Neuron (in vitro differentiated cells): Measurements from ENCODE around the gene HPSE2.
"Not testable (repeated sequence)": the region's sequence is repeated elsewhere in the genome, so short reads cannot be mapped to it uniquely, and the experiment has no call there.

Source experiments
- H2AFZ ChIP-seq: one replicate; pipeline ENCODE4 v1.6.1; 2013; ENCODE audit warnings: low read depth, mild to moderate bottlenecking, inconsistent platforms, low read length, moderate library complexity
- H3K27me3 ChIP-seq: one replicate; pipeline ENCODE4 v1.6.1; 2013; ENCODE audit warnings: low read length; ENCODE audit not compliant: insufficient read depth
- H3K36me3 ChIP-seq: one replicate; pipeline ENCODE4 v1.6.1; 2013; ENCODE audit warnings: low read length; ENCODE audit not compliant: insufficient read depth
- H3K4me1 ChIP-seq: one replicate; pipeline ENCODE4 v1.6.1; 2013; ENCODE audit warnings: low read length; ENCODE audit not compliant: insufficient read depth
- H3K4me3 ChIP-seq: 2 replicates; pipeline ENCODE4 v1.5.1; 2013; ENCODE audit warnings: mild to moderate bottlenecking, low read length, moderate library complexity
- H3K9me3 ChIP-seq: one replicate; pipeline ENCODE4 v1.6.1; 2013; ENCODE audit warnings: low read length

The HPSE2 gene

GRCh38 chr10:99233000-99233688 lies 2.5 kb downstream of the HPSE2 start:
- Histone ChIP-seq H2AFZ (no peak overlapping the region), H3K9me3 (no peaks in the 10 kb centered on the region), H3K4me3 (no peak overlapping the region), H3K4me1 (peaks cover 3% of the 10 kb centered on the region), H3K36me3 (no peaks in the 10 kb centered on the region), H3K27me3 (peaks cover 82% of the 10 kb centered on the region)

- peaks cover 81% of the 10 kb centered on the region for H3K27me3 ChIP-seq
- no peak overlapping the region for H2AFZ ChIP-seq
- no peak overlapping the region for H3K4me3 ChIP-seq
- no peaks in the 10 kb centered on the region for H3K36me3 ChIP-seq
- H3K4me1 ChIP-seq, result peaks cover 3% of the 10 kb centered on the region
- no peaks in the 10 kb centered on the region for H3K9me3 ChIP-seq
These were observed 3.2 kb downstream of the HPSE2 start for GRCh38 chr10:99232360-99232999.

GRCh38 chr10:99224766-99225165 lies 10.9 kb downstream of the HPSE2 start:
- H3K4me1 ChIP-seq, result no peaks in the 10 kb centered on the region
- H3K36me3 ChIP-seq, result no peaks in the 10 kb centered on the region
- H3K9me3 ChIP-seq, result no peaks in the 10 kb centered on the region
- H3K27me3 ChIP-seq, result peaks cover 12% of the 10 kb centered on the region
- no peak overlapping the region for H3K4me3 ChIP-seq
- H2AFZ ChIP-seq, result no peak overlapping the region

GRCh38 chr10:99207340-99207739 lies 28.3 kb downstream of the HPSE2 start:
- Histone ChIP-seq H3K27me3 (no peaks in the 10 kb centered on the region), H2AFZ (no peak overlapping the region), H3K4me3 (no peak overlapping the region), H3K9me3 (no peaks in the 10 kb centered on the region), H3K4me1 (no peaks in the 10 kb centered on the region), H3K36me3 (no peaks in the 10 kb centered on the region)

- no peaks in the 10 kb centered on the region for H3K36me3 ChIP-seq
- H3K9me3 ChIP-seq, result no peaks in the 10 kb centered on the region
- H2AFZ ChIP-seq, result no peak overlapping the region
- no peak overlapping the region for H3K4me3 ChIP-seq
- no peaks in the 10 kb centered on the region for H3K4me1 ChIP-seq
- no peaks in the 10 kb centered on the region for H3K27me3 ChIP-seq
These were observed 32.3 kb downstream of the HPSE2 start for GRCh38 chr10:99203310-99203709.

- Histone ChIP-seq H3K4me3 (no peak overlapping the region), H3K36me3 (no peaks in the 10 kb centered on the region), H2AFZ (no peak overlapping the region), H3K27me3 (peaks cover 2% of the 10 kb centered on the region), H3K4me1 (no peaks in the 10 kb centered on the region), H3K9me3 (no peaks in the 10 kb centered on the region)
These were observed 62.7 kb downstream of the HPSE2 start for GRCh38 chr10:99172950-99173349.

GRCh38 chr10:99172128-99172738 lies 63.4 kb downstream of the HPSE2 start:
- Histone ChIP-seq H2AFZ (no peak overlapping the region), H3K9me3 (no peaks in the 10 kb centered on the region), H3K27me3 (peaks cover 2% of the 10 kb centered on the region), H3K36me3 (no peaks in the 10 kb centered on the region), H3K4me3 (no peak overlapping the region), H3K4me1 (no peaks in the 10 kb centered on the region)

- H3K27me3 ChIP-seq, result no peaks in the 10 kb centered on the region
These were observed 65.5 kb downstream of the HPSE2 start for GRCh38 chr10:99170116-99170675.

GRCh38 chr10:99161165-99161564 lies 74.5 kb downstream of the HPSE2 start:
- no peaks in the 10 kb centered on the region for H3K9me3 ChIP-seq
- H3K4me1 ChIP-seq, result no peaks in the 10 kb centered on the region
- H2AFZ ChIP-seq, result no peak overlapping the region
- no peak overlapping the region for H3K4me3 ChIP-seq
- no peaks in the 10 kb centered on the region for H3K27me3 ChIP-seq
- H3K36me3 ChIP-seq, result no peaks in the 10 kb centered on the region

More at GRCh38 chr10:99170116-99170675, 65.5 kb downstream of the HPSE2 start:
- H3K4me1 ChIP-seq, result no peaks in the 10 kb centered on the region
- H3K4me3 ChIP-seq, result no peak overlapping the region
- H3K9me3 ChIP-seq, result no peaks in the 10 kb centered on the region
- no peak overlapping the region for H2AFZ ChIP-seq
- no peaks in the 10 kb centered on the region for H3K36me3 ChIP-seq

GRCh38 chr10:99143651-99144050 lies 92.0 kb downstream of the HPSE2 start:
- Histone ChIP-seq H2AFZ (no peak overlapping the region), H3K36me3 (no peaks in the 10 kb centered on the region), H3K4me1 (no peaks in the 10 kb centered on the region), H3K27me3 (no peaks in the 10 kb centered on the region), H3K9me3 (no peaks in the 10 kb centered on the region), H3K4me3 (no peak overlapping the region)

- Histone ChIP-seq H3K4me3 (no peak overlapping the region), H3K27me3 (no peaks in the 10 kb centered on the region), H3K4me1 (no peaks in the 10 kb centered on the region), H3K36me3 (no peaks in the 10 kb centered on the region), H3K9me3 (no peaks in the 10 kb centered on the region), H2AFZ (no peak overlapping the region)
These were observed 92.6 kb downstream of the HPSE2 start for GRCh38 chr10:99143011-99143410.

- not testable (repeated sequence) for H3K9me3 ChIP-seq, H3K4me3 ChIP-seq, H3K36me3 ChIP-seq, H2AFZ ChIP-seq, H3K27me3 ChIP-seq, H3K4me1 ChIP-seq
These were observed 102.8 kb downstream of the HPSE2 start for GRCh38 chr10:99132897-99133296.

- H3K9me3 ChIP-seq, result no peaks in the 10 kb centered on the region
- H3K4me1 ChIP-seq, result no peaks in the 10 kb centered on the region
- H2AFZ ChIP-seq, result no peak overlapping the region
- H3K27me3 ChIP-seq, result no peaks in the 10 kb centered on the region
- no peak overlapping the region for H3K4me3 ChIP-seq
- no peaks in the 10 kb centered on the region for H3K36me3 ChIP-seq
These were observed 109.8 kb downstream of the HPSE2 start for GRCh38 chr10:99125879-99126278.
